HG03460 (cell line): ENCODE results near the gene TST.
"Not testable (repeated sequence)": the region's sequence is repeated elsewhere in the genome, so short reads cannot be mapped to it uniquely, and the experiment has no call there.

ENCODE experiments used
- ATAC-seq: cut with Tn5 transposase; IDR thresholded peaks from one replicate; pipeline ENCODE4 v1.9.1; 2021; ENCODE audit not compliant: unreplicated experiment

Gene TST

GRCh38 chr22:37016134-37016910, 2.9 kb downstream of the TST start:
- no peak for ATAC-seq

GRCh38 chr22:37015587-37015878, 3.7 kb downstream of the TST start:
- no peak for ATAC-seq

DNA sequence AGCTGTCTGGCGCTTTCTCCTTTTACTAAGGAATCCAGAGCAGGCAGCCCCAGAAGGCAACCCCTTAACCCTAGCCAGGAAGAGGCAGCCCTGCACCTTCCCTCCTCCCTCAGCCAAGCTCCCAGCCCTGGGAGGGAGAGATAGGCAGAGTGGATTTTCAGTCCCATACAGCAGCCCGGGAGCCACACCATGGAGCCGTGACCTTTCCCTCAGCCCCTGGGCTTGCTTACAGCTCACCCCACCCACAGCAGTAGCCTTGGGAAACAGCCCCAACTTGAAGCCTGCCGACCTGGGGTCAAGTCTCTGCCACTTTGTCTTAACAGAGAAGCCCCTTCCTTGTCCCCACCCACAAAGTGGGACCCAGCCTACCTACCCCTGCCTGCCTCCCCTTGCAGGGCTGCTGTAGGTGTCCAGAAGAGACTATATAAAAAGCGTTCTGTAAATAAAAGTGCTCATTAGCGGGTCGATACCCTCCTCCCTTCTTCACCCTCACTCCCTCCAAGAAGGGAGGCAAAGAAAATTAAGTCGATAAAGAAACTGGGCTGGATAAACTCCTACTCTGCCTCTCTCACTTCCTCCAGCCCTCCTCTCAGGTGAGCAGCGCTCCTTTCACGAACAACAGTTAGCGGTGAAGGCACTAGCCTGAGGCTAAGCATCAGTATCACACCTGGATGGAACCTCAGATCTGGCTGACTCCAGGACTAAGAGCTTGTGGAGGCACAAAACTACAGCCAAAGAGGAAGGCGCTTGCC, 4.2 kb downstream of the TST start:
- no peak for ATAC-seq

DNA sequence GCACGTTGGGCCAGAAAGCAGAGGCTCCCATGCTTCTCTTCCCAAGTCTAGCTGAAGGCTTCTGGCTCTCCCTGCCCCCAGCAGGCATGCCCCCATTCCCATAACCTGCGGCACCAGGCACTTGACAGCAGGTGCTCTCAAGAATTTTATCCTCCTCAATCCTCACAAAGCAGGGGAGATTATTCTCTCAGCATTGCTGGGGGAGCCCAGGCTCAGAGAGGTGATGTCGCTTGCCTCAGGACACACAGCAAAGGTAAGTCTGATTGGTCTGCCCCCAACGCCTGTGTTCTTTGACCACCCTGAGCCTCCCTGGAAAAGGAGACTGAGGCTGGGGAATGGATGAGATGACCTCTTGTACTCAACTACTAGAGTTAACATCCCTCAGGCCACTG, 4.8 kb downstream of the TST start:
- ATAC-seq = no peak

DNA sequence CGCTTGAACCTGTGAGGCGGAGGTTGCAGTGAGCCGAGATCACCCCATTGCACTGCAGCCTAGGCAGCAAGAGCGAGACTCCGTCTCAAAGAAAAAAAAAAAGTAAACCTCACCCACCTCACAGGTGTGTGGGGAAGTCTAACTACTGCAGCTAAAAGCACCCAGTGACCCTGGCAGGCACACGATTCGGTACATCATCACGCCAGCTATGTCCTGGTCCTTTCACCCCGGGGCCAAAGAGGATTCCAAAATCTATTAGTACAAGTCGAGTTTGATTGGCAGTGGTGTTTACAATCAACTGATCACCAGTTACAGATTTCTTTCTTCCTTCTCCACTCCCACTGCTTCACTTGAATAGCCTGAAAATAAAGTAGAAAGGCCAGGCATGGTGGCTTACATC, 6.3 kb downstream of the TST start:
- no peak for ATAC-seq

- ATAC-seq = no peak
Observed at GRCh38 chr22:37012262-37012904, 6.9 kb downstream of the TST start.

- ATAC-seq = no peak
Observed at GRCh38 chr22:37011472-37011871, 7.8 kb downstream of the TST start.

DNA sequence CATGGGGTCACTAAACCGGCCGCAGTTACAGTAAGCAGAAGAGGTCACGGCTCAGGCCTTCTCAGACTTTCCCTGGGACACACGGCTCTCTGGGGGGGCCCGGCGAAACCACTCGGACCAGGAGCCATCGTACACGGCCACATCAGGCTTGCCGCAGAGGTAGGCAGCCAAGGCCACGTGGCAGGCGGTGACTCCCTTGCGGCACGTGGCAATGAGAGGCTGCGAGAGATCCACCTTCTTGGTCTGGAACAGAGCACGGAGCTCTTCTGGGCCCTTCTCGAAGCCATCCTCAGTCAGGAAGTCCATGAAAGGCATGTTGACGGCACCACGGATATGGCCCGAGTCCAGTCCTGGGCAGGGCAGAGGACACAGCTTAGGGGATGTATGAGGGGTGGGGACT, 8.3 kb downstream of the TST start:
- no peak for ATAC-seq

- no peak for ATAC-seq
Observed at GRCh38 chr22:37010174-37010573, 9.1 kb downstream of the TST start.

GRCh38 chr22:37009490-37009889, 9.8 kb downstream of the TST start:
- ATAC-seq = no peak

DNA sequence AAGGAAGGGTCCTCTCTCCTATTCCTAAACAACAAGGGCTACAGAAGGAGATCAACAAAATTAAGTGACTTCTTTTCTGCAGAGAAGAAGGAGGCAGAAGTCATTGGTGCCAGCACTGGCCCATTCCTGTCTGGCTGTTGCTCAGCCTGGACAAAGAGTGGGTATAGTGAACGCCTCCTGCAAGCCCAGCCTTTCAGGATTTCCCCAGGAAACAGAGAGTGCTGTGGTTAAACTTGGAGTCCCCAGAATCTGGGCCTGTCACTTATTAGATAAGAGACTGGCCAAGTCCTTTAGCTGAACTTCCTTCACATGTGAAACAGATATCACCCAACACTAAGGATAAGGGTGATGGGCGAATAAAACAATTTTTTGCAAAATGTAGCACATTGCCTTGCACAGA, 10.9 kb downstream of the TST start:
- no peak for ATAC-seq

GRCh38 chr22:37007651-37008050, 11.6 kb downstream of the TST start:
- ATAC-seq = no peak

DNA sequence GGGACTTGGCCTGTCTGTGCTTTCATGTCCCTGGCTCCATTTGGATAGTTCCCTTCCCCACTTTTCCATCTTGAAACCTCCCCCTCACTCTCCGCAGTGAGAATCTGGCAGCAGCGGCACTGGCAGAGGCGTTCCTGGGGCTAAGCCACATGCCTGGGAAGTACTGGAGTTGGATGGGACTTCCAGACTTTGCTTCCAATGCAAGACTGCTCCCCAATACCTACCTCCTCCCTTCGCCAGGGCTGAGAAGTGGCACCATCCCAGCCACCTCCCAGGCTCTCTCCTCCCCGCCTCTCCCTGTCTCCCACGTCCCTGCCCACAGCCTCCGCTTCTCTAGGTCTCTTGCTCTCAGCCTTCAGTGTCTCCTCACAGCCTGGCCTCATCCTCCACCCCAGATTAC, 16.6 kb downstream of the TST start:
- ATAC-seq = no peak

- no peak for ATAC-seq
Observed at GRCh38 chr22:37001826-37002225, 17.4 kb downstream of the TST start.

DNA sequence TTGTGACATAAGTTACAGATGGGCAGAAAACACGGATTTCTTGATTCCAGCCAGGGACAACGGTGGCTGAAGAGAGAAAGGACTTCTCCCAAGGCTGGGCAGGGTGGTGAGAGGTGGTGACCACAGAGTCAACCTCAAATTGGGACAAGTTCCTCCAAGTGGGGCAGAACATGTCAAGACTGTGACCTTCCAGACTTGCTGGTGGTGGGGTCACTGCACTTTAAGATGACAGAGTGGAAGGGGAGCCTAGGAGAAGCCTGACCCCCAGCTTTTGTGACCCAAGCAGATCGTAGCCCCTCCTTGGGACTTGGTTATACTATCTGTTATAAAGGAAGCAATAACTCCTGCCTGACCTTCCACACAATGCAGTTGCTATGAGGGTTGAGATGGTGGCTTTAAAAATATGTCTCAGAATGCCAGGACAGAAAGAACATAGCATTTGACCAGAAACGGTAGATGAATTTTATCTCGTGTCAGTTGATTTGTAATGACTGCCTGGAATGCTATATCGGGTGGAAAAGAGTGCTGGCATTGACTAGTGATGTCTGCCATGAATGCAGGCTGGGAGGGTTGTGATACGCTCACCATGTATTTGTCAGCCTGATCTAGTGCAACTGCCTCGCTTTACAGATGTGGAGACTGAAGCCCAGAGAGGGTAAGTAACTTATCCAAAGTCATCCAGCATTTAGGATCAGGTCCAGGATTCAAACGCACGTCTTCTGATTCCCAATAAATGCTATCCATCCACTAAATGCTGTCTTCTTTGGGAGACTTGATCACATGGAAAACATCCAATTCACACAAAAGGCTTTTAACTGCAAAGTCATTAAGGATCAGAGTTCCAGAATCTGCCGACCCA, 18.3 kb downstream of the TST start:
- ATAC-seq = no peak

GRCh38 chr22:36999463-36999862, 19.8 kb downstream of the TST start:
- ATAC-seq = no peak

DNA sequence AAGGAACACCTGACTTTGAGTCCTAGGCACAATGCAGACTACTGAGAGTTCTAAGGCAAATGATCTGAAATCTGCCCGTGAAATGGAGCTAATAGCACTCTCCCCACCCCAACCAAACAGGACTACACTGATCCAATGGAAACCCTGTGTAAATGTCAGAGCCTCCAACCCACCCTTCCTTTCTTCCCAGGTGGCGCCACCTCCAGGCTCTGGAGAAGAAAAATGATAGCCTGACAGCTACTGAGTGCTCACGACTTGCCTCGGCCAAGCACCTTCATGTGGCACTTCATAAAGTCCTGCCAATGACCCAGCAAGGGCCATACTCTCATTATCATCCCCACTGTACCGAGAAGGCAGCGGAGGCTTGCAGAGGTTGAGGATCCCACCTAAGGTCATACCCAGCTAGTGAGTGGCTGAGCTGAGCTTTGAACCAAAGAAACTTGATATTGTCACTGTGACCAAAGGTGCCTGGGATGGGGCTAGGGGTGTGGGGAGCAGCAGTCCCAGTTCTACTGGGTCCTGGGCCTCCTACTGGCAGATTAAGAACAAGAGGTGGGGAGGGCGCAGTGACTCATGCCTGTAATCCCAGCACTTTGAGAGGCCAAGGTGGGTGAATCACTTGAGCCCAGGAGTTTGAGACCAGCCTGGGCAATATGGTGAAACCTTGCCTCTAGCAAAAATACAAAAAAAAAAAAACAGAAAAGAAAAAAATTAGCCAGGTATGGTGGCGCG, 20.5 kb downstream of the TST start:
- no peak for ATAC-seq

GRCh38 chr22:36997746-36998145, 21.5 kb downstream of the TST start:
- ATAC-seq = no peak

DNA sequence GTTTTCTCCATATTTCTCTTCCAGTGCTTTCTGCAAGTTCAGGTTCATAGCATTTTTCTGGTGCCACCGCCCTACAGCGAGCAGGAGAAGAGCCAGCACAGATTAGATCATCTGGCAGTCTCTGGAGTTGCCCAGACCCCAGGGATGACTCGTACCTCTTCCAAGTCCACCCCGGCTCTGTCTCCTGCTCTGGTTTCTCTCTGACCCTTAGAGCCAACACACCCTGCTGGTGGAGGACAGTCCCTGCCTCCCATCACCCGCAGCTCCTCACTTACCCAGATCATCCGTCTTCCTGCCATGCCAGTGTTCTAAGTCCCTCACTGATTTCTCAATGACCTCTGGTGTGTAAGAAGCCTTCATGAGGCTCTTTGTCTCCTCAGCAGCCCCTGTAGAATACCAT, 28.0 kb downstream of the TST start:
- no peak for ATAC-seq

DNA sequence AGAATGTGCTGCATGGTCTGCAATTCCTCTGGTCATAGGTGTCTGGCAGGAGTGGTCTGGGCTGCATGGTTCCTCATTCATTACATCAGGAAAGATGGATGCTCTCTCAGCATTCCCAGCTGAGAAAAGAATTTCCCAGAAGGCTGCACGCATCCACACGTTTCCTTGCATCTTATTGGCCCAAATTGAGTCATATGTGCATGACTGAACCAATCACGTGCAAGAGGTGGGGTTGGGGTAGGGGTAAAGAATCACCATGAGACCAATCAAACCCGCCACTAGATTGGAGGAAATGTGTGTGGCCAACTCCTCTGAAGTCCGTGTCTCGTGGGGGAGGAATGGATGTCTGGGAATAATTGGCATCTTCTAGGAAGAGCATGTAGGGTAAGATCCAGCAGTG, 28.8 kb downstream of the TST start:
- no peak for ATAC-seq

- ATAC-seq = not testable (repeated sequence)
Observed at GRCh38 chr22:36989012-36989411, 30.2 kb downstream of the TST start.
